Muscle of back (tissue), 10 donors: ENCODE measurements around the gene ADTRP. TPM values are rescaled to one million over a fixed set of nuclear protein-coding genes. Genes with fewer than 3 reads are reported as not detected.

Experiments used
- polyA plus RNA-seq, 10 donors: library from polyadenylated mRNA; unstranded; fragments of 120-200 nt; gene quantifications; one replicate each; pipeline ENCODE4 v1.2.1, GENCODE V29; 2013; ENCODE audit not compliant: insufficient read length in 10 of 10

ADTRP gene
- polyA plus RNA-seq, 10 donors, result 0.13 to 1.8 (median 0.55) TPM

Other genes starting within 250 kb of the ADTRP start
- 1 to 10 TPM; 4.2 to 7.7 (median 5.7) TPM for gene TMEM170B, start 241.1 kb downstream of the ADTRP start, polyA plus RNA-seq
- gene HIVEP1, start 233.5 kb upstream of the ADTRP start, polyA plus RNA-seq, result 10 to 100 TPM; 15.2 to 30.1 (median 22.0) TPM